Spleen (tissue), 11 donors: Measurements from ENCODE around the gene MEGF6. TPM values are rescaled to one million over a fixed set of nuclear protein-coding genes. Genes with fewer than 3 reads are reported as not detected.

ENCODE experiments used
- DNase-seq: peaks from one replicate; pipeline ENCODE4 v3.0.0-alpha.2; 2020
- H3K27ac ChIP-seq, 8 donors: fragments of 200-600 bp; sonication (generic) in 7 of 8; 1 replicate in 4 of 8; 2 replicates in 4 of 8; pipeline versions ENCODE4 v1.5.0 to v1.8.0; 2016 to 2021; ENCODE audit warnings: inconsistent platforms in 4 of 8, mild to moderate bottlenecking in 4 of 8, moderate library complexity in 1 of 8
- H3K27me3 ChIP-seq, 7 donors: fragments of 200-600 bp; sonication (generic) in 6 of 7; replicated peaks in 1 of 7; 1 replicate in 4 of 7; 2 replicates in 3 of 7; pipeline versions ENCODE4 v1.5.0 to v1.8.0; 2016 to 2021; ENCODE audit warnings: inconsistent platforms in 3 of 7, mild to moderate bottlenecking in 1 of 7
- H3K36me3 ChIP-seq, 6 donors: fragments of 200-600 bp; sonication (generic) in 5 of 6; 1 replicate in 4 of 6; 2 replicates in 2 of 6; pipeline versions ENCODE4 v1.5.0 to v1.8.0; 2016 to 2021; ENCODE audit warnings: inconsistent platforms in 2 of 6
- H3K4me1 ChIP-seq, 6 donors: fragments of 200-600 bp; sonication (generic) in 5 of 6; 1 replicate in 3 of 6; 2 replicates in 3 of 6; pipeline versions ENCODE4 v1.5.0 to v1.8.0; 2016 to 2021; ENCODE audit warnings: inconsistent platforms in 3 of 6
- H3K4me3 ChIP-seq, 8 donors: fragments of 200-600 bp; sonication (generic) in 7 of 8; 1 replicate in 4 of 8; 2 replicates in 4 of 8; pipeline versions ENCODE4 v1.5.0 to v1.8.0; 2016 to 2021; ENCODE audit warnings: inconsistent platforms in 4 of 8, mild to moderate bottlenecking in 4 of 8, moderate library complexity in 2 of 8
- H3K9me3 ChIP-seq, 8 donors: fragments of 200-600 bp; sonication (generic) in 7 of 8; 1 replicate in 4 of 8; 2 replicates in 4 of 8; pipeline versions ENCODE4 v1.5.0 to v1.8.0; 2016 to 2021; ENCODE audit warnings: inconsistent platforms in 4 of 8
- POLR2A ChIP-seq, 3 donors: fragments of 450-650 bp; IDR thresholded peaks; one replicate each; pipeline ENCODE4 v1.5.1; 2017; ENCODE audit warnings: antibody characterized with exemption in 3 of 3, mild to moderate bottlenecking in 1 of 3
- POLR2AphosphoS5 ChIP-seq, 3 donors: sonication (generic); formaldehyde crosslinking; IDR thresholded peaks; one replicate each; pipeline ENCODE4 v1.5.1; 2017; ENCODE audit warnings: antibody characterized with exemption in 3 of 3
- WGBS, 5 donors: extraction: QIAGEN DNeasy Blood & Tissue Kit in 3 of 5; methylation state at CpG; one replicate each; pipeline versions ENCODE4 v1.1.5 to v1.1.7; 2013 to 2018; 5-methylcytosine and 5-hydroxymethylcytosine counted together
- intact Hi-C: fragments of 100-400 bp; cut with DNase I; formaldehyde crosslinking; loops from one replicate; pipeline ENCODE4 v1.15.0; 2023; ENCODE audit warnings: low total_unique reads
- polyA plus RNA-seq, 3 donors: library from polyadenylated mRNA; stranded (reverse); fragments of 200-250 nt; gene quantifications; one replicate each; pipeline ENCODE4 v1.2.1, GENCODE V29; 2013
- total RNA-seq, 7 donors: library from RNA; depleted of rRNA in 3 of 7; stranded (reverse); fragments of >200 nt in 3 of 7; fragmentation: NEBNext Ultra II Directional in 4 of 7; extraction: Animal tissue kit (Norgen Biotek cat#: 25700) in 4 of 7; gene quantifications; one replicate each; pipeline versions ENCODE4 v1.1.0 to v1.2.1, GENCODE V29; 2016 to 2021
- TF ChIP-seq, protein P1 (sequence below), 11 experiments: fragments of 200-600 bp in 7 of 11; fragments of 450-650 bp in 4 of 11; sonication (generic) in 4 of 11; IDR thresholded peaks in 8 of 11; conservative IDR thresholded peaks in 3 of 11; 1 replicate in 7 of 11; 2 replicates in 4 of 11; pipeline versions ENCODE4 v1.4.0 to v1.8.0; 2016 to 2021; ENCODE audit warnings: antibody characterized with exemption in 11 of 11, inconsistent platforms in 4 of 11, mild to moderate bottlenecking in 1 of 11
- donor health status: healthy with polysubstance abuse.
- donor health status: DM: no; HTN: no; CAD: no; lungs with moderate emphysema.
- donor health status: DM: no; HTN: no; CAD: no.
- donor health status: Bipolar disorder and iron deficiency.
- donor health status: healthy.
- donor health status: DM: no; HTN: no; CAD: no.
- donor health status: DM: yes; HTN: yes; CAD: no.

The MEGF6 gene
- total and polyA plus RNA-seq, 10 donors = 8.7 to 39.5 (median 20.3) TPM

DNA sequence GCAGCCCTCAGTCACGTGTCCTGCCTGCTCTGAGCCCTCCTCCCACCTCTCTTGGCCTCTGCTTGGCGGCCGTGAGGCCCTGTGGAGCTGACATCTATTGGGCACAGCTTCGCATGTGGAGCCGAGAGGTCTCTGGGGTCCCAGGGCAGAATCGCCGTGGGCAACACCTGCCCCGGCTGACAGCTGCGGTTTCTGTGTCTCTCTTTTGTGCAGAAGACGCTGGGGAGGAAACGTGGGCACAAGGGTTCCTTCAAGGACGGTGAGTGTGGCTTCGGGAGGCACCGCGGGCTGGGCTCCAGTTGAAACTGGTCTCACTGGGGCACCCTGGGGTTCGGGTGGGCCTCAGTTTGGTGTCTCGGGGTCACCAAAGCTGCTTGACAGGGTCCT is 145.4 kb downstream of the MEGF6 start:
- no peak overlapping the region for H3K27ac ChIP-seq
- TF ChIP-seq, protein P1, sequence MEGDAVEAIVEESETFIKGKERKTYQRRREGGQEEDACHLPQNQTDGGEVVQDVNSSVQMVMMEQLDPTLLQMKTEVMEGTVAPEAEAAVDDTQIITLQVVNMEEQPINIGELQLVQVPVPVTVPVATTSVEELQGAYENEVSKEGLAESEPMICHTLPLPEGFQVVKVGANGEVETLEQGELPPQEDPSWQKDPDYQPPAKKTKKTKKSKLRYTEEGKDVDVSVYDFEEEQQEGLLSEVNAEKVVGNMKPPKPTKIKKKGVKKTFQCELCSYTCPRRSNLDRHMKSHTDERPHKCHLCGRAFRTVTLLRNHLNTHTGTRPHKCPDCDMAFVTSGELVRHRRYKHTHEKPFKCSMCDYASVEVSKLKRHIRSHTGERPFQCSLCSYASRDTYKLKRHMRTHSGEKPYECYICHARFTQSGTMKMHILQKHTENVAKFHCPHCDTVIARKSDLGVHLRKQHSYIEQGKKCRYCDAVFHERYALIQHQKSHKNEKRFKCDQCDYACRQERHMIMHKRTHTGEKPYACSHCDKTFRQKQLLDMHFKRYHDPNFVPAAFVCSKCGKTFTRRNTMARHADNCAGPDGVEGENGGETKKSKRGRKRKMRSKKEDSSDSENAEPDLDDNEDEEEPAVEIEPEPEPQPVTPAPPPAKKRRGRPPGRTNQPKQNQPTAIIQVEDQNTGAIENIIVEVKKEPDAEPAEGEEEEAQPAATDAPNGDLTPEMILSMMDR (IDR thresholded peaks at IDR 0.05 in 8 of 11, conservative IDR thresholded peaks at IDR 0.05 in 3 of 11) = no peak
- TF ChIP-seq POLR2A (IDR thresholded peaks at IDR 0.05) = no peak
- no peak for TF ChIP-seq POLR2AphosphoS5 (IDR thresholded peaks at IDR 0.05)
- no peak overlapping the region for H3K4me3 ChIP-seq
- H3K9me3 ChIP-seq = no peaks in the 10 kb centered on the region
- WGBS, 5 donors = 45 to 69% (median 60%) methylated on average over 14 to 17 of the region's 17 CpGs
- no peaks in the 10 kb centered on the region for H3K36me3 ChIP-seq
- peak; percentile 41 for DNase-seq
- H3K4me1 ChIP-seq = peaks cover 0 to 5% (median 1%) of the 10 kb centered on the region in 6 donors
- intact Hi-C loops = no loop called here
- H3K27me3 ChIP-seq = peaks cover 0 to 21% (median 0%) of the 10 kb centered on the region in 7 donors

DNA sequence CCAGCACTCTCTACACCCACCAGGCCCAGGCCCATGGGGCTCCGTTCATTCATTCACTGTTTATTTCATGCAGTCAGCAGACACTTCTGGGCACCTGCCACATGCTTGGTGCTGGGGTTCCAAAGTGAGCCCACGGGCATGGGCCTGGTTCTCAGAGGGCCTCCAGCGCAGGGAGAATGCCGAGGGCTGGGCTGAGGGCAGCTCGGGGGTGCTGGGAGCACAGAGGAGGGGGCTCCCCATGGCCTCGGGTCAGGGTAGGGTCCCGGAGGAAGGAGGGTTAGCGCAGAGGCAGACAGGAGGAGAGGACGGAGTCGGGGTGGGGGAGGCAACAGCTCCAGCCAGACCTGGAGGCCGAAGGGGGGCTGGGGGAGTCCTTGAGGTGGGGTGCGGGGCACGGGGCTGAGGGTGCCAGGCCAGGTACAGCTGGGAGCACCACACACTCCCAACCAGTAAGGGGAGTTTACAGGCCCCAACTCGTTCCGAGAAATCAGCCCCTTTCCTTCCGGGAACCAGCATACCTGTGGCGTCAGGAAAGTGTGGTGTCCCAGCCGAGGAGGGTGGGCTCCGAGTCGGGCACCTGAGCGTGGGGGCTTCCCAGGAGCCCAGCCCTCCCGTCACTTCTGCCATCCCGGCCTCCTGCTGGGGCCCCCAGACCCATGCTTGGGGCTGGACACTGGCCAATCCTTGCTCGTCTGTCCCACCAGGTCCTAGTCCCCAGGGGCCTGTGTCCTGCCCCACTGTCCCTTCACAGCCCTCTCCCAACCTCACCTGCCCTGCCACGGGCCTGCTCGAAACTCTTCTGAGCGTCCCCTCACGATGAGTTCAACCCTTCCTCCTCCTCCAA is 146.0 kb downstream of the MEGF6 start:
- TF ChIP-seq, protein P1 (IDR thresholded peaks at IDR 0.05 in 8 of 11, conservative IDR thresholded peaks at IDR 0.05 in 3 of 11) = no peak
- TF ChIP-seq POLR2A (IDR thresholded peaks at IDR 0.05) (no peak), POLR2AphosphoS5 (IDR thresholded peaks at IDR 0.05) (no peak)
- Histone ChIP-seq H3K4me1 (peaks cover 0 to 8% (median 0%) of the 10 kb centered on the region in 6 donors), H3K4me3 (no peak overlapping the region), H3K9me3 (no peaks in the 10 kb centered on the region), H3K27me3 (peaks cover 0 to 21% (median 0%) of the 10 kb centered on the region in 7 donors), H3K27ac (no peak overlapping the region), H3K36me3 (no peaks in the 10 kb centered on the region)
- intact Hi-C loops = no loop called here
- DNase-seq = peak; percentile 47
- 76 to 83% (median 77%) methylated on average over 26 to 28 of the region's 28 CpGs for WGBS, 5 donors

DNA sequence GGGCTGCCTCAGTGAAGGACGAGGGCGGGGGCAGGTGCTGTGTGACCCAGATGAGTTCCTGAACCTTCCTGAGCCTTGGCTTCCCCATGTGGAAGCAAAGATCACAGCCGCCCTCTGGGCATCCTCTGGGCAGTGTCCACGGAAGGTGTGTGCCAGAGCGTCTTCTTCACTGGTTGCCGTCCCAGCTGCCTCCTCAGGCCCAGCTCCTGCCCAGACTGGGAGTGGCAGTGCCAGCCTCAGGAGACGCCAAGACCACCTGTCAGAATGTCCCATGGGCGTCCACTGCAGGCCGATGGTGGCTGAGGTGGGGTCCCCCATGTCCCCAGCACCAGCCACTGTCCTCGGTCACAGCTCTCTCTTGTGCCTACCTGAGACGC is 146.7 kb downstream of the MEGF6 start:
- DNase-seq = peak; percentile 41
- H3K4me3 ChIP-seq = no peak overlapping the region
- H3K27ac ChIP-seq = no peak overlapping the region
- intact Hi-C loops = no loop called here
- TF ChIP-seq POLR2A (IDR thresholded peaks at IDR 0.05) (no peak), POLR2AphosphoS5 (IDR thresholded peaks at IDR 0.05) (no peak)
- TF ChIP-seq, protein P1 (IDR thresholded peaks at IDR 0.05 in 8 of 11, conservative IDR thresholded peaks at IDR 0.05 in 3 of 11) = no peak
- H3K27me3 ChIP-seq = peaks cover 0 to 21% (median 0%) of the 10 kb centered on the region in 7 donors
- peaks cover 0 to 12% (median 3%) of the 10 kb centered on the region in 6 donors for H3K4me1 ChIP-seq
- H3K9me3 ChIP-seq = no peaks in the 10 kb centered on the region
- 86 to 94% (median 88%) methylated on average over 9 to 11 of the region's 11 CpGs; no CpG with 5 or more reads in 1 of the 5 donors for WGBS, 5 donors
- no peaks in the 10 kb centered on the region for H3K36me3 ChIP-seq

DNA sequence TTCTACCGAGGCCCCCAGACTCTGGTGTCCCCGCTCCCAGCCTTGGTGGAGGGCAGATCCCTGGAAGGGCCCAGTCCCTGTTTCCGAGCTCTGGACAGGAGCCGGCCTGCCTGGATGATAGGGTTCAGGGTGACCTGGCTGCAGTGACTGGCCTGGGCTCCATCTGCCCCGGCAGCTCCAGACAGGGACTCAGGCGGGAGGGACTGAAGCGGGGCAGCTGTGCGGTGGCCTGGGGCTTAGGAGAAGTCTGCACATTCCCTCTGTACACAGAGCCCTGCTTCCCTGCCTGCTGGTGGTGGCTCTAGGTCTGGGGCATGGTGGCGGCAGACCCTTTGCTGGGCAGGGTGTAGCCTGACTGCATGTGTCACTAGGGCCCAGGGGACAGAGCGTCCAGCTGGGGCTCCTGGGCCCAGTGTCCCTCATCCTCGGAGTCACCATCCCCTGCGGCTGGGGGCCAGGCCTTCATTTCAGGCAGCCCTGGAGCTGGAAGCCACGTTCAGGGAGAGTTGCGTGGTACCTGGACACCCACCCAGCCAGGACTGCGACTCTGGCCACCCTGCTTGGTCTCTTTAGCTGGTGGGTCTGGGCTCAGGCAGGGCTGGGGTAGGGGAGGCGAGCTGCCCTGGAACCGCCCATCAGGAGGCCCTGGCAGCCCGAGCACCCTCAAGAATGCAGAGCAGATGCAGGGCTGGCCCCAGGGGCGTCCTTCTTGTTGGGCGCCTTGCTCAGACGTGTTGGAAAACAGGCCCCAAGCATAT is 147.2 kb downstream of the MEGF6 start:
- intact Hi-C loops = no loop called here
- no peaks in the 10 kb centered on the region for H3K36me3 ChIP-seq
- TF ChIP-seq POLR2A (IDR thresholded peaks at IDR 0.05) (no peak), POLR2AphosphoS5 (IDR thresholded peaks at IDR 0.05) (no peak)
- TF ChIP-seq, protein P1 (IDR thresholded peaks at IDR 0.05 in 8 of 11, conservative IDR thresholded peaks at IDR 0.05 in 3 of 11) = no peak
- no peak overlapping the region for H3K4me3 ChIP-seq
- H3K27me3 ChIP-seq = peaks cover 0 to 21% (median 0%) of the 10 kb centered on the region in 7 donors
- H3K27ac ChIP-seq = no peak overlapping the region
- H3K9me3 ChIP-seq = no peaks in the 10 kb centered on the region
- DNase-seq = peak; percentile 66
- H3K4me1 ChIP-seq = peaks cover 0 to 12% (median 4%) of the 10 kb centered on the region in 6 donors
- 87 to 93% (median 88%) methylated on average over 6 to 21 of the region's 21 CpGs for WGBS, 5 donors
